Measurements from ENCODE around the gene RMC1.

GRCh38 chr18:23487738-23488570, 15.4 kb upstream of the RMC1 start:
- no peak for TF ChIP-seq POLR2AphosphoS5 (IDR thresholded peaks at IDR 0.05)
- TF ChIP-seq POLR2A (IDR thresholded peaks at IDR 0.05), result no peak

Data from sigmoid colon (tissue), 4 donors.